Liver (tissue), 9 donors: Measurements from ENCODE around the gene ZXDC. TPM values are rescaled to one million over a fixed set of nuclear protein-coding genes. Genes with fewer than 3 reads are reported as not detected.

Experiments used
- DNase-seq: peaks from one replicate; pipeline ENCODE4 v3.0.0-alpha.2; 2017; ENCODE audit warnings: low spot score
- H3K27ac ChIP-seq, 2 donors: one replicate each; pipeline ENCODE4 v1.7.0; 2013; ENCODE audit warnings: inconsistent platforms in 2 of 2, low read length in 2 of 2, control low read depth in 1 of 2, low read depth in 1 of 2, mild to moderate bottlenecking in 1 of 2
- H3K27me3 ChIP-seq, 4 donors: one replicate each; pipeline versions ENCODE4 v1.6.1 to v1.7.0; 2013; ENCODE audit warnings: low read length in 3 of 4, inconsistent platforms in 1 of 4, mild to moderate bottlenecking in 1 of 4, moderate library complexity in 1 of 4; ENCODE audit not compliant: control insufficient read depth in 4 of 4, insufficient read depth in 4 of 4
- H3K36me3 ChIP-seq, 4 donors: one replicate each; pipeline versions ENCODE4 v1.6.1 to v1.7.0; 2013; ENCODE audit warnings: low read length in 3 of 4, mild to moderate bottlenecking in 3 of 4, low read depth in 1 of 4, moderate library complexity in 1 of 4; ENCODE audit not compliant: control insufficient read depth in 4 of 4, insufficient read depth in 3 of 4
- H3K4me1 ChIP-seq, 4 donors: one replicate each; pipeline versions ENCODE4 v1.6.1 to v1.7.0; 2013; ENCODE audit warnings: low read length in 3 of 4, mild to moderate bottlenecking in 3 of 4, moderate library complexity in 1 of 4; ENCODE audit not compliant: control insufficient read depth in 4 of 4, insufficient read depth in 4 of 4
- H3K4me3 ChIP-seq, 3 donors: one replicate each; pipeline versions ENCODE4 v1.6.1 to v1.7.0; 2013; ENCODE audit warnings: low read length in 3 of 3, control low read depth in 1 of 3, low read depth in 1 of 3, mild to moderate bottlenecking in 1 of 3
- H3K9ac ChIP-seq, 2 donors: one replicate each; pipeline ENCODE4 v1.7.0; 2013; ENCODE audit warnings: low read length in 2 of 2, mild to moderate bottlenecking in 2 of 2, moderate library complexity in 2 of 2, control low read depth in 1 of 2, low read depth in 1 of 2
- H3K9me3 ChIP-seq, 4 donors: one replicate each; pipeline versions ENCODE4 v1.6.1 to v1.7.0; 2013; ENCODE audit warnings: low read length in 3 of 4; ENCODE audit not compliant: control insufficient read depth in 4 of 4
- ATF3 ChIP-seq: IDR thresholded peaks from 2 replicates; pipeline ENCODE4 v1.6.1; 2016; ENCODE audit warnings: antibody characterized with exemption
- EGR1 ChIP-seq, 2 donors: IDR thresholded peaks; 2 replicates each; pipeline ENCODE4 v1.6.1; 2016 to 2018; ENCODE audit warnings: antibody characterized with exemption in 2 of 2, low read depth in 2 of 2
- FOXA1 ChIP-seq: IDR thresholded peaks from 2 replicates; pipeline ENCODE4 v1.6.1; 2016; ENCODE audit warnings: antibody characterized with exemption
- FOXA2 ChIP-seq: IDR thresholded peaks from 2 replicates; pipeline ENCODE4 v1.6.1; 2016; ENCODE audit warnings: antibody characterized with exemption
- GABPA ChIP-seq, 2 donors: IDR thresholded peaks in 1 of 2; conservative IDR thresholded peaks in 1 of 2; 2 replicates each; pipeline ENCODE4 v1.6.1; 2016; ENCODE audit warnings: antibody characterized with exemption in 2 of 2, mild to moderate bottlenecking in 1 of 2, moderate library complexity in 1 of 2
- HNF4G ChIP-seq: IDR thresholded peaks from 2 replicates; pipeline ENCODE4 v1.6.1; 2016; ENCODE audit warnings: antibody characterized with exemption
- JUND ChIP-seq, 2 donors: IDR thresholded peaks; 2 replicates each; pipeline ENCODE4 v1.6.1; 2016; ENCODE audit warnings: antibody characterized with exemption in 2 of 2
- MAX ChIP-seq: IDR thresholded peaks from 2 replicates; pipeline ENCODE4 v1.6.1; 2016; ENCODE audit warnings: antibody characterized with exemption
- NR2F2 ChIP-seq: IDR thresholded peaks from 2 replicates; pipeline ENCODE4 v1.6.1; 2016; ENCODE audit warnings: antibody characterized with exemption
- RAD21 ChIP-seq, 2 donors: IDR thresholded peaks; 2 replicates each; pipeline ENCODE4 v1.6.1; 2016; ENCODE audit warnings: antibody characterized with exemption in 2 of 2, mild to moderate bottlenecking in 2 of 2
- SP1 ChIP-seq: IDR thresholded peaks from 2 replicates; pipeline ENCODE4 v1.6.1; 2018; ENCODE audit warnings: antibody characterized with exemption, mild to moderate bottlenecking
- TAF1 ChIP-seq: conservative IDR thresholded peaks from 2 replicates; pipeline ENCODE4 v1.6.1; 2016; ENCODE audit warnings: antibody characterized with exemption, mild to moderate bottlenecking
- YY1 ChIP-seq: IDR thresholded peaks from 2 replicates; pipeline ENCODE4 v1.6.1; 2016; ENCODE audit warnings: antibody characterized with exemption, mild to moderate bottlenecking
- WGBS: extraction: QIAGEN DNeasy Blood & Tissue Kit; methylation state at CpG from one replicate; pipeline ENCODE4 v1.1.7; 2013; 5-methylcytosine and 5-hydroxymethylcytosine counted together
- polyA plus RNA-seq, 2 donors: library from polyadenylated mRNA; stranded (reverse) in 1 of 2; unstranded in 1 of 2; fragments of 200-250 nt in 1 of 2; fragments of >200 nt in 1 of 2; fragmentation: Nextera tagmentation in 1 of 2; extraction: Ambion mirVana in 1 of 2; gene quantifications; one replicate each; pipeline versions ENCODE4 v1.2.1 to v1.2.3, GENCODE V29; 2013 to 2015
- total RNA-seq, 2 donors: library from RNA; depleted of rRNA; stranded (reverse); fragments of >200 nt; gene quantifications; one replicate each; pipeline ENCODE4 v1.2.3, GENCODE V29; 2014
- TF ChIP-seq, protein P1 (sequence below): fragments of 150-350 bp; IDR thresholded peaks from 2 replicates; pipeline ENCODE4 v1.5.1; 2017; ENCODE audit warnings: improper control_type of control experiment, low read depth, low read length; ENCODE audit not compliant: missing input control
- TF ChIP-seq, protein P2 (sequence below): IDR thresholded peaks from 2 replicates; pipeline ENCODE4 v1.6.1; 2016; ENCODE audit warnings: antibody characterized with exemption
- TF ChIP-seq, protein P3 (sequence below): IDR thresholded peaks from 2 replicates; pipeline ENCODE4 v1.6.1; 2016; ENCODE audit warnings: antibody characterized with exemption, mild to moderate bottlenecking
- donor health status: healthy.
- donor health status: healthy.
- donor health status: healthy.
- donor health status: healthy.
- donor health status: healthy.

The ZXDC gene
- total and polyA plus RNA-seq, 4 donors = 7.0 to 42.3 (median 13.9) TPM

DNA sequence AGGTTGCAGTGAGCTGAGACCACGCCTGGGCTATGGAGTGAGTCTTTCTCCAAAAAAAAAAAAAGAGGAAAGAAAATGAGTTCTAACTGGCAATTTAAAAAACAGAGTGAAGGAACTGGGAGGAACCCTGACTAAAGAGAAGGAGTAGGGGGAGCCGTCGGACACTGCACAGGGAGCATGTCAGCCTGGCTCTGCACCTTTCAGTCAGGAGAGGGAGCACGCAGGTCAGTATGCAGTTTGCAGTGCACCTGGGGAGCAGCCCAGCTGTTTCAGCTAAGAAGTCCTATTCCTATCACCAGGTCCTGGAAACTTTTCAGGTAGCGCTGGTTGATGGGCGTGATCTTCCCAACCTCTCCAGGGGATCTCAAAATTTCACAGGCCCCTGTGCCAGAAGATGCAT lies 14.9 kb upstream of the ZXDC start:
- Histone ChIP-seq H3K27me3 (no peaks in the 10 kb centered on the region), H3K4me1 (peaks cover 0 to 21% (median 13%) of the 10 kb centered on the region in 4 donors), H3K27ac (no peak overlapping the region), H3K9me3 (no peaks in the 10 kb centered on the region), H3K36me3 (peaks cover 0 to 35% (median 26%) of the 10 kb centered on the region in 4 donors), H3K9ac (no peak overlapping the region), H3K4me3 (no peak overlapping the region)
- WGBS = 85% methylated on average over 6 of the region's 6 CpGs
- TF ChIP-seq GABPA (IDR thresholded peaks at IDR 0.05 in 1 of 2, conservative IDR thresholded peaks at IDR 0.05 in 1 of 2) (no peak), JUND (IDR thresholded peaks at IDR 0.05) (no peak), MAX (no peak), ATF3 (no peak), RAD21 (IDR thresholded peaks at IDR 0.05) (no peak), FOXA2 (no peak), NR2F2 (no peak), FOXA1 (no peak), TAF1 (no peak), YY1 (no peak), EGR1 (IDR thresholded peaks at IDR 0.05; ENCODE audit: low read depth in 2 of 2) (no peak), HNF4G (no peak), SP1 (no peak)
- TF ChIP-seq, protein P1, sequence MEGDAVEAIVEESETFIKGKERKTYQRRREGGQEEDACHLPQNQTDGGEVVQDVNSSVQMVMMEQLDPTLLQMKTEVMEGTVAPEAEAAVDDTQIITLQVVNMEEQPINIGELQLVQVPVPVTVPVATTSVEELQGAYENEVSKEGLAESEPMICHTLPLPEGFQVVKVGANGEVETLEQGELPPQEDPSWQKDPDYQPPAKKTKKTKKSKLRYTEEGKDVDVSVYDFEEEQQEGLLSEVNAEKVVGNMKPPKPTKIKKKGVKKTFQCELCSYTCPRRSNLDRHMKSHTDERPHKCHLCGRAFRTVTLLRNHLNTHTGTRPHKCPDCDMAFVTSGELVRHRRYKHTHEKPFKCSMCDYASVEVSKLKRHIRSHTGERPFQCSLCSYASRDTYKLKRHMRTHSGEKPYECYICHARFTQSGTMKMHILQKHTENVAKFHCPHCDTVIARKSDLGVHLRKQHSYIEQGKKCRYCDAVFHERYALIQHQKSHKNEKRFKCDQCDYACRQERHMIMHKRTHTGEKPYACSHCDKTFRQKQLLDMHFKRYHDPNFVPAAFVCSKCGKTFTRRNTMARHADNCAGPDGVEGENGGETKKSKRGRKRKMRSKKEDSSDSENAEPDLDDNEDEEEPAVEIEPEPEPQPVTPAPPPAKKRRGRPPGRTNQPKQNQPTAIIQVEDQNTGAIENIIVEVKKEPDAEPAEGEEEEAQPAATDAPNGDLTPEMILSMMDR = no peak
- TF ChIP-seq, protein P2, sequence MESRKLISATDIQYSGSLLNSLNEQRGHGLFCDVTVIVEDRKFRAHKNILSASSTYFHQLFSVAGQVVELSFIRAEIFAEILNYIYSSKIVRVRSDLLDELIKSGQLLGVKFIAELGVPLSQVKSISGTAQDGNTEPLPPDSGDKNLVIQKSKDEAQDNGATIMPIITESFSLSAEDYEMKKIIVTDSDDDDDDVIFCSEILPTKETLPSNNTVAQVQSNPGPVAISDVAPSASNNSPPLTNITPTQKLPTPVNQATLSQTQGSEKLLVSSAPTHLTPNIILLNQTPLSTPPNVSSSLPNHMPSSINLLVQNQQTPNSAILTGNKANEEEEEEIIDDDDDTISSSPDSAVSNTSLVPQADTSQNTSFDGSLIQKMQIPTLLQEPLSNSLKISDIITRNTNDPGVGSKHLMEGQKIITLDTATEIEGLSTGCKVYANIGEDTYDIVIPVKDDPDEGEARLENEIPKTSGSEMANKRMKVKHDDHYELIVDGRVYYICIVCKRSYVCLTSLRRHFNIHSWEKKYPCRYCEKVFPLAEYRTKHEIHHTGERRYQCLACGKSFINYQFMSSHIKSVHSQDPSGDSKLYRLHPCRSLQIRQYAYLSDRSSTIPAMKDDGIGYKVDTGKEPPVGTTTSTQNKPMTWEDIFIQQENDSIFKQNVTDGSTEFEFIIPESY = no peak
- TF ChIP-seq, protein P3, sequence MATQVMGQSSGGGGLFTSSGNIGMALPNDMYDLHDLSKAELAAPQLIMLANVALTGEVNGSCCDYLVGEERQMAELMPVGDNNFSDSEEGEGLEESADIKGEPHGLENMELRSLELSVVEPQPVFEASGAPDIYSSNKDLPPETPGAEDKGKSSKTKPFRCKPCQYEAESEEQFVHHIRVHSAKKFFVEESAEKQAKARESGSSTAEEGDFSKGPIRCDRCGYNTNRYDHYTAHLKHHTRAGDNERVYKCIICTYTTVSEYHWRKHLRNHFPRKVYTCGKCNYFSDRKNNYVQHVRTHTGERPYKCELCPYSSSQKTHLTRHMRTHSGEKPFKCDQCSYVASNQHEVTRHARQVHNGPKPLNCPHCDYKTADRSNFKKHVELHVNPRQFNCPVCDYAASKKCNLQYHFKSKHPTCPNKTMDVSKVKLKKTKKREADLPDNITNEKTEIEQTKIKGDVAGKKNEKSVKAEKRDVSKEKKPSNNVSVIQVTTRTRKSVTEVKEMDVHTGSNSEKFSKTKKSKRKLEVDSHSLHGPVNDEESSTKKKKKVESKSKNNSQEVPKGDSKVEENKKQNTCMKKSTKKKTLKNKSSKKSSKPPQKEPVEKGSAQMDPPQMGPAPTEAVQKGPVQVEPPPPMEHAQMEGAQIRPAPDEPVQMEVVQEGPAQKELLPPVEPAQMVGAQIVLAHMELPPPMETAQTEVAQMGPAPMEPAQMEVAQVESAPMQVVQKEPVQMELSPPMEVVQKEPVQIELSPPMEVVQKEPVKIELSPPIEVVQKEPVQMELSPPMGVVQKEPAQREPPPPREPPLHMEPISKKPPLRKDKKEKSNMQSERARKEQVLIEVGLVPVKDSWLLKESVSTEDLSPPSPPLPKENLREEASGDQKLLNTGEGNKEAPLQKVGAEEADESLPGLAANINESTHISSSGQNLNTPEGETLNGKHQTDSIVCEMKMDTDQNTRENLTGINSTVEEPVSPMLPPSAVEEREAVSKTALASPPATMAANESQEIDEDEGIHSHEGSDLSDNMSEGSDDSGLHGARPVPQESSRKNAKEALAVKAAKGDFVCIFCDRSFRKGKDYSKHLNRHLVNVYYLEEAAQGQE = no peak
- no peak for DNase-seq
